T-helper 1 cell treated with Interleukin-12 subunit alpha and Interleukin-12 subunit beta and Interleukin-4 antibody, amounts not matched to agents 30 μg/mL and 1 μg/mL, for 36 hours (primary cell): ENCODE measurements around the gene CYP27B1.

Experiments
- H3K27ac Mint-ChIP-seq: one replicate; pipeline ENCODE4 v1.8.0; 2021; ENCODE audit warnings: mild to moderate bottlenecking, mixed read lengths
- H3K27me3 Mint-ChIP-seq: one replicate; pipeline ENCODE4 v1.8.0; 2021; ENCODE audit warnings: low read depth, mixed read lengths
- H3K36me3 Mint-ChIP-seq: one replicate; pipeline ENCODE4 v1.8.0; 2021; ENCODE audit warnings: low read depth, mixed read lengths
- H3K4me1 Mint-ChIP-seq: one replicate; pipeline ENCODE4 v1.8.0; 2021; ENCODE audit warnings: low read depth, mixed read lengths
- H3K4me3 Mint-ChIP-seq: one replicate; pipeline ENCODE4 v1.8.0; 2021; ENCODE audit warnings: mild to moderate bottlenecking, moderate library complexity, mixed read lengths
- H3K9me3 Mint-ChIP-seq: one replicate; pipeline ENCODE4 v1.8.0; 2021; ENCODE audit warnings: mixed read lengths

CYP27B1 gene

GRCh38 chr12:57754411-57755193 is 12.3 kb downstream of the CYP27B1 start, which contains the start of gene MARCHF9:
Gene MARCHF9, plus strand, starts transcription at chr12:57755103. Its CDS starts 426 bp downstream, at chr12:57755529.
- Mint-ChIP-seq H3K27ac (peak within 1 kb of the TSS; percentile 85), H3K36me3 (peaks cover 33% of the 10 kb centered on the region), H3K4me3 (peak within 1 kb of the TSS; percentile 92), H3K4me1 (peaks cover 61% of the 10 kb centered on the region), H3K27me3 (peaks cover 3% of the 10 kb centered on the region), H3K9me3 (no peaks in the 10 kb centered on the region)

GRCh38 chr12:57753756-57754337 is 13.0 kb downstream of the CYP27B1 start:
- Mint-ChIP-seq H3K4me3 (peak overlapping the region; percentile 92), H3K36me3 (peaks cover 32% of the 10 kb centered on the region), H3K9me3 (no peaks in the 10 kb centered on the region), H3K4me1 (peaks cover 57% of the 10 kb centered on the region), H3K27me3 (peaks cover 3% of the 10 kb centered on the region), H3K27ac (peak overlapping the region; percentile 85)

GRCh38 chr12:57752668-57753000 is 14.2 kb downstream of the CYP27B1 start:
- no peaks in the 10 kb centered on the region for H3K9me3 Mint-ChIP-seq
- H3K4me1 Mint-ChIP-seq, result peaks cover 53% of the 10 kb centered on the region
- peak overlapping the region; percentile 96 for H3K4me3 Mint-ChIP-seq
- peaks cover 31% of the 10 kb centered on the region for H3K36me3 Mint-ChIP-seq
- peak overlapping the region; percentile 88 for H3K27ac Mint-ChIP-seq
- H3K27me3 Mint-ChIP-seq, result peaks cover 3% of the 10 kb centered on the region

- Mint-ChIP-seq H3K36me3 (peaks cover 35% of the 10 kb centered on the region), H3K4me3 (peak within 1 kb of the TSS; percentile 96), H3K9me3 (no peaks in the 10 kb centered on the region), H3K4me1 (peaks cover 57% of the 10 kb centered on the region), H3K27me3 (peaks cover 3% of the 10 kb centered on the region), H3K27ac (peak within 1 kb of the TSS; percentile 88)
Measured at GRCh38 chr12:57751788-57752667, 14.8 kb downstream of the CYP27B1 start, which contains the start of gene CDK4. Gene CDK4, minus strand, starts transcription at chr12:57752310. Its CDS starts 593 bp downstream, at chr12:57751717.

- Mint-ChIP-seq H3K27me3 (peaks cover 3% of the 10 kb centered on the region), H3K9me3 (no peaks in the 10 kb centered on the region), H3K4me3 (peak overlapping the region; percentile 96), H3K36me3 (peaks cover 35% of the 10 kb centered on the region), H3K4me1 (peaks cover 52% of the 10 kb centered on the region), H3K27ac (peak overlapping the region; percentile 88)
Measured at GRCh38 chr12:57751432-57751787, 15.5 kb downstream of the CYP27B1 start.

GRCh38 chr12:57750561-57751431 is 16.1 kb downstream of the CYP27B1 start:
- Mint-ChIP-seq H3K27ac (peak overlapping the region; percentile 88), H3K4me1 (peaks cover 54% of the 10 kb centered on the region), H3K36me3 (peaks cover 39% of the 10 kb centered on the region), H3K27me3 (no peaks in the 10 kb centered on the region), H3K9me3 (no peaks in the 10 kb centered on the region), H3K4me3 (peak overlapping the region; percentile 96)

- H3K27ac Mint-ChIP-seq, result no peak overlapping the region
- peaks cover 60% of the 10 kb centered on the region for H3K4me1 Mint-ChIP-seq
- H3K9me3 Mint-ChIP-seq, result no peaks in the 10 kb centered on the region
- H3K36me3 Mint-ChIP-seq, result peaks cover 42% of the 10 kb centered on the region
- H3K4me3 Mint-ChIP-seq, result no peak overlapping the region
- H3K27me3 Mint-ChIP-seq, result no peaks in the 10 kb centered on the region
Measured at GRCh38 chr12:57749061-57749460, 17.8 kb downstream of the CYP27B1 start.

- Mint-ChIP-seq H3K4me3 (peak overlapping the region; percentile 88), H3K9me3 (no peaks in the 10 kb centered on the region), H3K36me3 (peaks cover 36% of the 10 kb centered on the region), H3K27me3 (no peaks in the 10 kb centered on the region), H3K4me1 (peaks cover 42% of the 10 kb centered on the region), H3K27ac (peak overlapping the region; percentile 97)
Measured at GRCh38 chr12:57746025-57746424, 20.9 kb downstream of the CYP27B1 start.

GRCh38 chr12:57745485-57745881 is 21.4 kb downstream of the CYP27B1 start:
- no peaks in the 10 kb centered on the region for H3K27me3 Mint-ChIP-seq
- H3K4me1 Mint-ChIP-seq, result peaks cover 45% of the 10 kb centered on the region
- peak overlapping the region; percentile 97 for H3K27ac Mint-ChIP-seq
- peaks cover 36% of the 10 kb centered on the region for H3K36me3 Mint-ChIP-seq
- H3K9me3 Mint-ChIP-seq, result no peaks in the 10 kb centered on the region
- peak overlapping the region; percentile 88 for H3K4me3 Mint-ChIP-seq

- Mint-ChIP-seq H3K4me1 (peaks cover 42% of the 10 kb centered on the region), H3K4me3 (peak within 1 kb of the TSS; percentile 88), H3K27ac (peak within 1 kb of the TSS; percentile 97), H3K36me3 (peaks cover 32% of the 10 kb centered on the region), H3K27me3 (no peaks in the 10 kb centered on the region), H3K9me3 (no peaks in the 10 kb centered on the region)
Measured at GRCh38 chr12:57744777-57745484, 21.9 kb downstream of the CYP27B1 start, which contains the start of gene TSPAN31. Gene TSPAN31, plus strand, starts transcription at chr12:57745039. Its CDS starts 116 bp downstream, at chr12:57745155.

- Mint-ChIP-seq H3K27ac (peak overlapping the region; percentile 97), H3K27me3 (no peaks in the 10 kb centered on the region), H3K4me3 (peak overlapping the region; percentile 88), H3K36me3 (peaks cover 34% of the 10 kb centered on the region), H3K4me1 (peaks cover 46% of the 10 kb centered on the region), H3K9me3 (no peaks in the 10 kb centered on the region)
Measured at GRCh38 chr12:57744194-57744776, 22.6 kb downstream of the CYP27B1 start.

GRCh38 chr12:57743769-57744168 is 23.1 kb downstream of the CYP27B1 start:
- Mint-ChIP-seq H3K4me1 (peaks cover 50% of the 10 kb centered on the region), H3K27me3 (no peaks in the 10 kb centered on the region), H3K9me3 (no peaks in the 10 kb centered on the region), H3K27ac (peak overlapping the region; percentile 97), H3K36me3 (peaks cover 34% of the 10 kb centered on the region), H3K4me3 (peak overlapping the region; percentile 88)
